Large intestine (tissue), 3 donors: ENCODE results near the gene EHD2. TPM values are rescaled to one million over a fixed set of nuclear protein-coding genes. Genes with fewer than 3 reads are reported as not detected.
A peak's percentile ranks its signal among the peaks of the same experiment; 100 is the strongest.
"Not testable (repeated sequence)": the region's sequence is repeated elsewhere in the genome, so short reads cannot be mapped to it uniquely, and the experiment has no call there.

Experiments
- DNase-seq, 2 donors: peaks; one replicate each; pipeline versions ENCODE4 v3.0.0 to v3.0.0-alpha.2; 2013
- H3K27ac ChIP-seq: one replicate; pipeline ENCODE4 v1.5.1; 2013; ENCODE audit warnings: low read length
- H3K27me3 ChIP-seq: 2 replicates; pipeline ENCODE4 v1.6.1; 2013; ENCODE audit warnings: low read length; ENCODE audit not compliant: control insufficient read depth, insufficient read depth
- H3K36me3 ChIP-seq: 2 replicates; pipeline ENCODE4 v1.6.1; 2013; ENCODE audit warnings: low read length; ENCODE audit not compliant: control insufficient read depth, insufficient read depth
- H3K4me1 ChIP-seq: one replicate; pipeline ENCODE4 v1.6.1; 2013; ENCODE audit warnings: low read length; ENCODE audit not compliant: control insufficient read depth, insufficient read depth
- H3K4me3 ChIP-seq: one replicate; pipeline ENCODE4 v1.5.1; 2013; ENCODE audit warnings: low read length
- H3K9me3 ChIP-seq: one replicate; pipeline ENCODE4 v1.6.1; 2013; ENCODE audit warnings: mild to moderate bottlenecking, low read depth, low read length, moderate library complexity; ENCODE audit not compliant: control insufficient read depth
- WGBS: methylation state at CpG from one replicate; pipeline ENCODE4 v1.1.5; 2013; ENCODE audit warnings: low lambda C conversion rate; ENCODE audit not compliant: insufficient coverage; 5-methylcytosine and 5-hydroxymethylcytosine counted together
- polyA plus RNA-seq: library from polyadenylated mRNA; unstranded; fragments of 120-200 nt; gene quantifications from one replicate; pipeline ENCODE4 v1.2.1, GENCODE V29; 2013

Gene EHD2
- polyA plus RNA-seq, 1 donor = 31.4 TPM

- Histone ChIP-seq H3K27me3 (no peaks in the 10 kb centered on the region), H3K36me3 (peaks cover 27% of the 10 kb centered on the region), H3K4me3 (no peak overlapping the region), H3K9me3 (no peaks in the 10 kb centered on the region), H3K4me1 (peaks cover 2% of the 10 kb centered on the region), H3K27ac (no peak overlapping the region)
- DNase-seq = no peak
- no CpG with 5 or more reads among the region's 7 CpGs for WGBS
Observed at GRCh38 chr19:47786566-47786965, 73.3 kb downstream of the EHD2 start.

GRCh38 chr19:47787307-47787706, 74.1 kb downstream of the EHD2 start:
- peaks cover 20% of the 10 kb centered on the region for H3K36me3 ChIP-seq
- H3K9me3 ChIP-seq, DNase-seq, H3K4me1 ChIP-seq, H3K27ac ChIP-seq, H3K4me3 ChIP-seq, H3K27me3 ChIP-seq: not testable (repeated sequence)
- WGBS = no CpG with 5 or more reads among the region's 10 CpGs

GRCh38 chr19:47789811-47790210, 76.6 kb downstream of the EHD2 start:
- not testable (repeated sequence) for H3K36me3 ChIP-seq, H3K27me3 ChIP-seq, H3K27ac ChIP-seq, H3K4me3 ChIP-seq, H3K4me1 ChIP-seq, H3K9me3 ChIP-seq, DNase-seq
- whole genome bisulfite sequencing = 67% methylated on average over 1 of the region's 13 CpGs

- no CpG with 5 or more reads among the region's 10 CpGs for WGBS
- peak; percentile 47 to 54 for DNase-seq
- H3K4me3 ChIP-seq = no peak overlapping the region
Observed at GRCh38 chr19:47790398-47790814, 77.2 kb downstream of the EHD2 start.

GRCh38 chr19:47792616-47793015, 79.4 kb downstream of the EHD2 start:
- no peaks in the 10 kb centered on the region for H3K36me3 ChIP-seq
- 100% methylated on average over 1 of the region's 1 CpG for WGBS
- H3K27me3 ChIP-seq = no peaks in the 10 kb centered on the region
- H3K4me3 ChIP-seq = no peak overlapping the region
- H3K9me3 ChIP-seq = no peaks in the 10 kb centered on the region
- no peak for DNase-seq
- H3K27ac ChIP-seq = no peak overlapping the region
- H3K4me1 ChIP-seq = peaks cover 2% of the 10 kb centered on the region

More at GRCh38 chr19:47790398-47790814, 77.2 kb downstream of the EHD2 start:
- peaks cover 2% of the 10 kb centered on the region for H3K4me1 ChIP-seq
- H3K9me3 ChIP-seq = no peaks in the 10 kb centered on the region
- H3K27ac ChIP-seq = no peak overlapping the region
- peaks cover 5% of the 10 kb centered on the region for H3K36me3 ChIP-seq
- no peaks in the 10 kb centered on the region for H3K27me3 ChIP-seq

Other genes with a start within 250 kb of the EHD2 start
- 0.54 TPM for gene SLC8A2, start 241.5 kb upstream of the EHD2 start, polyA plus RNA-seq
- 9.4 TPM for gene KPTN, start 229.2 kb upstream of the EHD2 start, polyA plus RNA-seq
- gene NAPA, start 198.4 kb upstream of the EHD2 start, polyA plus RNA-seq = 87.9 TPM
- gene ZNF541, start 140.3 kb upstream of the EHD2 start, polyA plus RNA-seq = 0.19 TPM
- gene BICRA, start 104.3 kb upstream of the EHD2 start, polyA plus RNA-seq = 11.9 TPM
- 545 TPM for gene NOP53, start 32.1 kb downstream of the EHD2 start, polyA plus RNA-seq
- gene SELENOW, start 65.3 kb downstream of the EHD2 start, polyA plus RNA-seq = 190 TPM
- gene TPRX1, start 91.1 kb downstream of the EHD2 start, polyA plus RNA-seq = not detected
- gene CRX, start 108.5 kb downstream of the EHD2 start, polyA plus RNA-seq = 0.09 TPM
- gene TPRX2, start 145.8 kb downstream of the EHD2 start, polyA plus RNA-seq = not detected
- gene SULT2A1, start 172.9 kb downstream of the EHD2 start, polyA plus RNA-seq = 190 TPM